IPS-NIHi7 (cell line): ENCODE results near the gene MITF.
A peak's percentile ranks its signal among the peaks of the same experiment; 100 is the strongest.
"Not testable (repeated sequence)": the region's sequence is repeated elsewhere in the genome, so short reads cannot be mapped to it uniquely, and the experiment has no call there.

Experiments
- DNase-seq: peaks from one replicate; pipeline ENCODE4 v3.0.0; 2012; ENCODE audit warnings: mixed read lengths; ENCODE audit errors: extremely low spot score

MITF gene

DNA sequence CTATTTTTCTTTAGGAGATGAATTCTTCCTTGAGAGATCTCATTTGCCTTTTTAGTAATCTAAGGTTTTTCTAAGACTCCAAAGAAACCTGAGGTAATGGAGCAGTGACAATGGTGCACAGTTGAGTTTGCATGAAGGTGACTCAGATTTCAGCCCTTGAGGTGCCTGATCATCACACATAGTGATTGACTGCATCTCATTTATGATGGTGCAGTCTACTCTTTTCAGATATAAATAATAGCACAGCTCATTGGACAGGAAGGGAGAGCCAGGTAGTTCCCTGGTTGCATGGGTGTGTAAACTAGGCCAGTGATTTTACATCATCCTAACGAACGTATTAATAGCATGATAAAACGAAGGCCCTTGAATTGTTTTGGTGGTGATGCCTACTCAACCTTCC lies 174.2 kb downstream of the MITF start:
- no peak for DNase-seq

DNA sequence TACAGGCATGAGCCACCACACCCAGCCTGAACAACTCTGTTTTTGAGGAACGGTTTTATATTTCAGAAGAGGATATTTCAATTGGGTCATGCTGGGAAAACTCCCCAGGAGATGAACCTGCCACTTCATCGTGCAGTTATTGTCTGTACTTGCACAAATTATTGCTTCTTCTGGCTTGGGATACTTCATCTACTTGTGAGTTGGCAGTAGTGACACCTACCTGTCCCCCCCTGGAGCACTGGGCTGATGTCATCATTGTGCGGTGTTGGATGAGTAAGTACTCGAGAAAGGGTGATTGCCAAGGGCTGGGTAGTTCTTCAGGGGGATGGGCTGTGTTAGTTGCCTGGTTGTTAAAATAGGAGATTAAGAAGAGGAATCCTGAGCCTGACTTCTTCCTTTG lies 175.1 kb downstream of the MITF start:
- DNase-seq: no peak

DNA sequence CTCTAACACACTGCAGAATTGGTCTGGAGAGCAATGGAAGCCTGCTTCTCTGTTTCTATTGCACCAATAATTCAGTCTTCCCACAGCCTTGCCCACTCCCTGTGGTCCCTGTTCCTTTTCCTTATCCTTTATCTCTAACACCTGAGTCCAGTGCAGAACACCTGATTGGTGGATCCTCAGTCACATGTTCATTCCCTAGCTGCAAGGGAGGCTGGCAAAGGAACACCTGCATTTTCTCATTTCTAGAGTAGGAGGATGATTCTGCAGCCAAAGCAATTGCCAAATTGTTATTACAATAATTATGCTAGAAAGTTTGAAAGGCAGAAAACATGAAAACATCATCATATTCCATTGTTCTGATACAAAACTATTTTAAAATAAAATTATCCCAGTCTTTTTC lies 176.5 kb downstream of the MITF start:
- no peak for DNase-seq

DNA sequence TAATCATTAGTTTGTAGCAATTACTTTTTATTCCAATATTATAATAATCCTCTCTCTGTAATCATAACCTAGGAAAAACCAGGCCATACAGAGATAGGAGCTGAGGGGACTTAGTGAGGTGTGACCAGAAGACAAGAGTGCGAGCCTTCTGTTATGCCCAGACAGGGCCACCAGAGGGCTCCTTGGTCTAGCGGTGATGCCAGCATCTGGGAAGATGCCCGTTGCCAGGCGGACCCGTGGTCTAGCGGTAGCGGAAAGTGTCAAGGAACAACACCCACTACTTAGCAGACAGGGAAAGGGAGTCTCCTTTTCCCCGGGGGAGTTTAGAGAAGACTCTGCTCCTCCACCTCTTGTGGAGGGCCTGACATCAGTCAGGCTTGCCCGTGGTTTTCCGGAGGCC lies 180.7 kb downstream of the MITF start:
- not testable (repeated sequence) for DNase-seq

DNA sequence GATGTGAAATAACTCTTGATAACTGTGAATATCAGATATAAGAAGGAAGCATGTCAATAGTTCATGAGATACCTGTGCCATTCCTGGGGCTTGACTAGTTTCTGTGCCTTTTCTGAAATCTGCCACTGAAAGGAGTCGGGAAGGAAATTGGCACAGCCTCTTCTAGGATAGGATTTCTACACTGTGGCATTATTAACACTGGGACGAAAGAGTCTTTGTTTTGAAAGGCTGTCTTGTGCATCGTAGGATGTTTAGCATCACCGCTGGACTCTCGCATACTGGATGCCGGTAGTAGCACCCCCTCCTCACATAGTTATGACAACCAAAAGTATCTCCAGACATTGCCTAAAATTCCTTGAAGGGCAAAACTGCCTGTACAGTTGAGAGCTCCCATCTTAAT lies 182.4 kb downstream of the MITF start:
- DNase-seq: no peak

DNA sequence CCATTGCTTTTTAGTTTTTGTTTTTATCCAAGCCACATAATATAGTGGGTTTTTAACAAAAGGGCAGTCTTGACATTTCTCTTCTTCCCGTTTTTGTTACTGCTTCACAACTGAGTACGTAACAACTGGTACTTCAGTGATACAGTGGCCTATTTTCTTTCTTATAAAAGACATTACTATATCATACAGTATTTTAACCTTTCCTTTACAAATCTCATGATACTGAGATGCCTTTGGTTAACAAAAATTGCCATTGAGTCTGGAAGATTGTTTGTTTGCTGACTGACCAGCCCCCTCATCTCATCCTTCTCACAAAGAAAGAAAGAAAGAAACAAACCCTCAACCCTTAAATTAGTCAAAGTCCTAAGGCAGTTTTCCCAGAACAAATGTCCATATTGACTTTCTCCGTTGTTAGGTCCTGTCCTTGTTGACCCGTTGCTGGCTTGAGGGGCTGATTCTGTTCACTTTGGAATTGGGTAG lies 183.3 kb downstream of the MITF start:
- no peak for DNase-seq

DNA sequence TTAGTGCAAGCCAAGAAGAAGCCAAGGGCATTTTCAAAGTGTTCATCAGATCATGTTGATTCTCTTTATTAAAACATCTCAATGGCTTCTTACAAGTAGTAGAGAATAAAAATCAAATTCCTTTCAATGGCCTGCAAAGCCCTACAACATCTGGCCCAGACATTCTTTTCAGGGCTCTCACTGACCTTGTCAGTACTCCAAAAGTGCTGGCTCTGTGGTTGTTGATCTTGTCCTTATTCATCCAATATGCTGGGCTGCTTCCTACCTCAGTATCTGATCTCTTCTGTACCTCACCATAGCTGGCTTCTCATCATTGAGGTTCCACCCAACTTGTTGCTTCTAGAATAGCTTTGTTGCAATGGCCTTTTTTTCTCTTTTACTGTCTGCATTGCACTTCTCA lies 186.2 kb downstream of the MITF start:
- DNase-seq: no peak

DNA sequence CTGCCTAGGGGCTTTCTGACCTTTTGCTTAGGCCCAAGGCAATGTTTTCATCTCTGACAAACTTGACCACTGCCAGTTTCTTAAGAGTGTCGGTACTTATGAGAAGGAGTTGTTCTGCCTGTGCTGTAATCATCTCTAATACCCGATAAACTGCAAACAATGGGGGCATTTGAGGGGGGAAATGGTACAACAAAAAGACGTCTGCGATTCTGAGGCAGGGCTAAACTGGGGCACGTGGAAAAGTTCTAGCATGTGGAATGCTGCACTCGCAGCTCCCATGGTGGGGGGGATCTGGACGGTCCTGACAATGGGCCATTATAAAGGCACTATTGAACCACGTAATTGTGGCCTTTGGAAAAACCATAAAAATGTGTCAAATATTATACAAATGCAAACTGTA lies 187.1 kb downstream of the MITF start:
- DNase-seq: no peak

DNA sequence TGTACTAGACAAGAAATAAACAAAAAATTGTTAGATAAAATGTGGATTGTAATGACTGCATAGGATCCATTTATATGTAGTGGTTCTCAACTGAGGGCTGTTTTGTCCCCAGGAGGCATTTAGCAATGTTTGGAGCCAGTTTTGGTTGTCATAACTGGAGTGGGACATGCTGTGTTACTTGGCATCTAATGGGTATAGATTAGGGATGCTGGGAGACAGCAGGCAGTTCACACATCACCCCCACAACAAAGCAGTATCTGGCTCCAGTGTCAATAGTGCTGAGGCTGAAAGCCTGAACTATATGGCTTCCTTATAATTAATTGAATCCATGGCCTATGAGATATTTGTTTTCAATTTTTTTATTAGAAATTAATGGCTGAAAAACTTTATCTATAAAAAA lies 188.3 kb downstream of the MITF start:
- no peak for DNase-seq

DNA sequence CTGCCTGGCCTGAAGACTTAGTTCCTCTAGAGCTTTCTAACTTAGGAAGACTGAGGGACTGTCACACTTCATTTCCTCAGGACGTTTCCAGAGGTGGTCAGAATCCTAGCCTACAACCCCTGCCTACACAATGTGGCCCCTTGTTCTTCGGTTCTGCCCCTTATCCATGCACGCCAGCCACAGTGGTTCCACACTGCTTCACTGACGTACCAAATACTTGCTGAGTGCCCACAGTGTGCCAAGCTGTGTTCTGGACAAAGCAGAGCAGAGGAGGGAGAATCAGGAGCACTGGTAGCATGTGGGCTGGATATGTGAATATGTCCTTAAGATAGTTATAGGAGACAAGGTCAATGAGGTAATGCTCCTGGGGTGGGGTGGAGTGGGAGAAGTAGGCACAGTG lies 189.8 kb downstream of the MITF start:
- no peak for DNase-seq

DNA sequence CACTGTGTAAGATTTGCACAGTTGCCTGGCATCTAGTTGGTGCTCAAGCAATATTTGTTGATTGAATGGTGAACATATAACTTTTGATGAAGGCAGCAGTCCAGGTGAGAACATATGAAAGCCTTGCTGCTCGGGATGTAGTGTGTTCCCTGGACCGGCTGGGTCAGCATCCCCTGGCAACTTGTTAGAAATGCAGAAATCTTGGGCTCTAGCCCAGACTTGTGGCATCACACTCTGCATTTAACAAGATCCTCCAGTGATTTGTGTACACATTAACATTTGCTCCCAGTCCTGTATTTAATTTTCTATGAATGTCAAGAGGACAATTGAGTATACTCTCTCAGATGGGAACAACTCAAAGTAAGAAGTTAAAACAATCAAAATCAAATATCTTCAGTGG lies 191.3 kb downstream of the MITF start:
- DNase-seq: no peak

DNA sequence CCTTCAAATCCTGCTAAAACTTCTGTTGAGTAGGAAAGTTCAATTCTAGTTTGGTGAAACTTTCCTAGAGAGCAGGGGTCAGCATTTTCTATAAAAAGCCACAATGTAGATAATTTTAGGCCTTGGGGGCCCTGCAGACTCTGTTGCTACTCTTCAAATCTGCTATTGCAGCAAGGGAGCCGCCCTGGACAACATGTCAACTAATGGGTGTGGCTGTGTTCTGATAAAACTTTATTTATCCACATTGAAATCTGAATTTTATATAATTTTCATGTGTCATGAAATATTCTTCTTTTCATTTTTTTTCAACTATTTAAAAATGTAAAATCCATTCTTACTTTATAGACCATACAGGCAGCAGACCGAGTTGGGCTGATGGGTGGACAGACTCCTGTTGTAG lies 192.8 kb downstream of the MITF start:
- DNase-seq: no peak

DNA sequence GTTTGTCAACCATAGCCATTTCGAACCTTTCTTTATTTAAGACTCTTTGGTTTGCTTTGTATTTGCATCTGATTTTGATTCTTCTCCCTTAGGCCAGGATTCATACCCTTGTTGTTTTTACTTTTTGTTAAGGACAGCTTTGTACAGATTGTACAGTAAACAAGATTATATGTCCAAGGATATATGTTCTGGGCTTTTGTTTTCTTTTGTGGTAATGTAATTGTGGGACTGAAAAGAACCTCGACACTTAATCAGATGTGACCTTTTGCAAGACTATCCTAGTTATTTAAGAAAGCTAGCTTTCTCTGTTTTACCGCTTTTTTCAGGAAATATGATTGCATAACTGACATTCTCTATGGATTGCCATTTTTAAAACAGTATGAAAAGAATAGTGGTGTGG lies 193.2 kb downstream of the MITF start:
- no peak for DNase-seq

DNA sequence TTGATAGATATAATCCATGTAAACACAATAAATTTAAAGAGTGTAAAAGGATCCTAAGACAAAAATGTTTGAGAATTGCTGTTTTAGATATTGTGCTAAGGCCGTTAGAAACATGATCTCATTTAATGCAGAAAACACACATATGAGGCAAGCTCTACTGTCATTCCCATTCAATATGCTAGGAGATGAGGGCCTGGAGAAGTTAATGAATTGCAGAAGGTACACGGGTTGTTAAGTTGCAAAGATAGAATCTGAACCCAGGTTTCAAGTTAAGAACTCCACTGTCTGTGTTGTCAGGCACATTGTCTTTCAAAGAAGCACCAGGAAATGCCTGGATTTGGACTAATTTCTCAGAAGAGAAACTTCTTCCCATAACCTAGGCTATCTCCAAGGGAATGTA lies 195.1 kb downstream of the MITF start:
- no peak for DNase-seq

DNA sequence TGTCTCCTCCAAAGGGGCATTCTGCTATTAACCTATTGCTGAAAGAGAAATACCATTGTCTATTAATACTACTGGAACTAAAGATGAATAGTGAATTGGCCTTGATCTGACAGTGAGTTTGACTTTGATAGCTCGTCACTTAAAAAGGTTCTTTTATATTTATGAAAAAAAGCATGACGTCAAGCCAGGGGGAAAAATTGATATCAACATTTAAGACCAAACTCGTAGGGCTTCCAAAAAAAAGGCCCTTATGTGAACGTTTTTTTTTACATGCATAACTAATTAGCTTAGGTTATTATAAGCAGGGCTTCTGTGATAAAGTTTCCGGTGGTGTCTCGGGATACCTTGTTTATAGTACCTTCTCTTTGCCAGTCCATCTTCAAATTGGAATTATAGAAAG lies 197.0 kb downstream of the MITF start:
- no peak for DNase-seq

DNA sequence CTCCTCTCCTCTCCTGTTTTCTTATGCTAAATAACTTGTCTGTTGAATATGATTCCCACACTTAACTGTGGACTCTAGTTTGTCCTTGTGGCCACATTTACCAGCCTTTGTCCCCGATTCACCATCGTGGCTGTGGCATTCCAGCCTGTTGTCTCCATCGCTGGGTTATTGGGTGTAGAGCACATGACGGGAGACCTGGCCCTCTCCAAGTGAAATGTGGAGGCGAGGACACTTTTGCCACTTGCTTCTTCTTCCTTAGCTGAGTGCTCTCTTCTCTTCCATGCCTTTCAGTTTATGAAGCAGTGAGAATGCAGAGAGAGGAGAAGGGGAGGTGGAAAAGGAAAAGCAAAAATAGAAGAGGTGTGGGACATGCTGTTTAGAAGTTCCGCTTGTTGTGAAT lies 198.8 kb downstream of the MITF start:
- no peak for DNase-seq

DNA sequence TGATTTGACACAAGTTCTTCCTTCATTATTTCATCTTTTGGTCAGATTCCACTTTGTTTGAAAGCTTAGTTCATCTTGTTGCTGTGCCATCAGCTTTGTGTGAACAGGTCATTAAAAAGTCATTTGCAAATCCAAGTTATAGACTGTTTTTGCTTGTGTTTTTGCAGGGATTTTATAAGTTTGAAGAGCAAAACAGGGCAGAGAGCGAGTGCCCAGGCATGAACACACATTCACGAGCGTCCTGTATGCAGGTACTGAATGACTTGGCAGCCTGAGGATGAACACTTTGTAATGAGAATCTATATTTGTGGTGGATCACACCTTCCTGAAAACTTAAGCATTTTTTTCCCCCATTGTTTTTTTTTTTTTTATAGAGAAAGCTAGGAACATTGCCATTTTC lies 199.7 kb downstream of the MITF start:
- DNase-seq: no peak

DNA sequence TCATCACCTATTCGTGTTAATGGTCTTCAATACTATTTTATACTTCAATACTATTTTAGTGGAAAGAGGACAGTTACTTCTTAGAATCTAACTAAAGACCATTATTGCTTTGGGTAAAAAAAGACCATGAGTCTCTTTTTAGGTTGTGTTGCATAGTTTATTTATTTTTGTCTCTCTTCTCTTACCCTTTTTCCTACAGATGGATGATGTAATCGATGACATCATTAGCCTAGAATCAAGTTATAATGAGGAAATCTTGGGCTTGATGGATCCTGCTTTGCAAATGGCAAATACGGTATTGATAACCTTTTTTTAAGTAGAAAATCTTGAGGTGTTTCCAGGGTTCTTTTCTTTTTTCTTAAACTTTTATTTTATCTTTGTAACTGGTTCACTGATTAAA lies 201.8 kb downstream of the MITF start:
- no peak for DNase-seq

DNA sequence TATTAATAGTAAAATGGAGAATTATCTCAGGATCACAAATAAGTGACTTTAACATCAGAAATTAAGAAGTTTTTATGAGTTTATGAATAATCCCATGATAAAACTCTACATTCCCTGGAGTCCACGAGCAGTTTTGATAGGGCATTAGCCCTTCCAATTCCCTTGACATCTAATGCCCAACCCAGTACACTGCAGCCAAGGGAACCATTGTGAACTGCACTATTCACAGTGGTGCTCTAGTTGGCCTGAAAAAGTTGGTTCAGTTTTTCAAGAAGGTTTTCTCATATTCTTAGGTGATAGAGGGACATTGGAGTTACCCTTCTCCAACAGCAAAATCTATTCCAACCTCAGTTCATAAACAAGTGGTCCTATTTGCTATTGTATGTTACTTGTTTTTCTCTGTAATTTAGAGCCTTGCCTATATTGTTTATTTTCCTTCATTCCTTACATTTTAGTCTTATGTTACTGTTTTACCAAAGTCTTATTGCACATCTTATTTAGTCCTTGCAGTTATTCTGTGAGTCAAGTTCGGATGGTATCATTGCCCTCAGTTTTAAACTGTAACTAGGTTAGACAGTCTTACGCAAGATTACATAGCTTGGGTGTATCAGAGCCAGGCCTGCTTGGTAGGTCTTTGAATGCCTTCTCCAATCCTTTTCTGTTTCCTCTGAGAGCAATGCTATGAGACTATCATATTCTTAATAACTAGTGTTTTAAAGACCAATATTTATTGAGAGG lies 202.3 kb downstream of the MITF start:
- no peak for DNase-seq

DNA sequence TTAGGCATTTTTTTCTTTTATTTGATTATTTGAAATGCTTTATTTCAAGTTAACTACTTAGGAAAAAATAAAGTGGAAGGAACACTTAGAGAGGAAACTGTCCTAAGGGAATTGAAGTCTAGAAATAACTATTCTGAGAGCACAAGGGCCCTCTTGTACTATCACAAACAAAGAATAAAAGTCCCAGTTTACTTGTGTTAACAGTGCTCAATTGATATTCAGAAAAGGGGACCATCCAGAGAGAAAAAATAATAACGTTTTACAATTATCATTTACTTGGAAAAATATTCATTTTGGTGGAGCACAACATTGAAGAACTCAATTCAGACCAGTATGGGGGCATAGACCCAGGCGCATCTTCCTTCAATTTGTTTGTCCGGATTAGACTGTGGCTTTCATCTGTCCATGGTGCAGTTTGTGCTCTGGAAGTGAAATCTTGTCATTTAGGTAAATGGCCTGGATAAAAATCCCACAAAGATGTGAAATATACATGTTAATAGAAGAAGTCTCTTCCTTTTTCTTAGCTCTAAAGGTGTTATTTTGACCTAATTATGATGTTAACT lies 205.7 kb downstream of the MITF start:
- DNase-seq: no peak

DNA sequence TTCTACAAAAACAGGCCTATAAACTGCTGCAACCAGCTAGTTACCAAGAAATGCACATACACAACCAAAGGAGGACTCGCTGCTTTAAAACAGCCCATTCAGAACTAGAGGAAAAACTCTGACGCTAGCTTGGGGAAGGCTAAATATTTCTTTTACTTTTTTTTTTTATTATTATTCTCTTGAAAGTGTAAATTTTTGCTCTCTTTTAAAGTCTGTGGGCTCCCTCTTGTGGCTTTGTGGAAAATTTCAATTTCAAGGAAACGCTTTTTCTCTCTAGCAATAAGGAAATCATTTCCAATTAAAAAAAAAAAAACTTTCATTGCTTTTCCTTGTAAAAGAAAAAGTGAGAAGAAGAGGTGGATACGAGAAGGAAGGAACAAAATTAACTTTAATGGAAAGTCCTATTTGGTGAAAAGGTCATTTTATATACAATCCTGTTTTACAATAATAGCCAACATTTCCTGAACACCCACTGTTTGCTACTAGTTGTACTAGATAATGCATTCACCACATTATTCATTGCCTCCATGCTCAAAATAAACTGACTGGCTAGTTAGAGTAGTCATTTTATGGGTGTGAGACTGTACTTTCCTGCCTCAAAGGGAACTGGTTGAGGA lies 209.1 kb downstream of the MITF start:
- DNase-seq: peak; percentile 17

DNA sequence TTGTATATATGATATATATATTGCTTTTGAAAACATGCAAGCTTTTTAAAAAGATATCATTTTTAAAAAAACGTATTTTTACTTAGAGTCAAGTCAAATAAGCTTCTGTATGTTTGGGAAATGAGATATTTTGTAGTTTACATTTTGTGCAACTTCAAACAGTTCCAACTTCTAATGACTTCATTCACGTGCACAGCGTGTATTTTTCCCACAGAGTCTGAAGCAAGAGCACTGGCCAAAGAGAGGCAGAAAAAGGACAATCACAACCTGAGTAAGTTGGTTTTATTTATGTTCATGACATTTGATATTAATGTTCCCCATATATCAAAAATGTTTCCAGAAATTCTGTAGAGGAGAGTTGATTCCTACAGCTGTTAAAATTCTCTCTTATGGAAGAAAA lies 212.4 kb downstream of the MITF start:
- DNase-seq: no peak

DNA sequence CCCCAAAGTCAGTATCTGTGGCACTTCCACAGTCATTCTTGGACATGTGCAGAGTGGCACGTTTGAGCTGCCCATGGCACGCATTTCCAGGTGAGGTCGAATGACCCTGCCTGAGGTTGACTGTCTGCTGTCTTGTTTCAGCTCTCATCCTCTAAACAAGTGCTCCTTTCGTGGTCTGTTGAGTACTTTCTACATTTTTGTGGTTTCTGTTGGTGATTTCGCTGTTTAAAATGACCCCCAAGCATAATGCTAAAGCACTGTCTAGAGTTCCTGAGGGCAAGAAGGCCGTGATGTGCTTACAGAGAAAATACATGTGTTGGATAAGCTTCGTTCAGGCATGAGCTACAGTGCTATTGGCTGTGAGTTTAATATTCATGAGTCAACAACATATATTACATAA lies 220.3 kb downstream of the MITF start:
- no peak for DNase-seq
